HepG2 (cell line): ENCODE results near the gene RAMP3. TPM values are rescaled to one million over a fixed set of nuclear protein-coding genes. Genes with fewer than 3 reads are reported as not detected.
A peak's percentile ranks its signal among the peaks of the same experiment; 100 is the strongest.

Source experiments
- CBX1 ChIP-seq: IDR thresholded peaks from one replicate; pipeline ENCODE4 v1.6.1; 2016; ENCODE audit warnings: antibody characterized with exemption, low read depth
- E2F1 ChIP-seq: sonication (generic); formaldehyde crosslinking; IDR thresholded peaks from 2 replicates; pipeline ENCODE4 v1.5.0; 2020; ENCODE audit warnings: missing genetic modification reagents
- EZH2 ChIP-seq: conservative IDR thresholded peaks from 2 replicates; pipeline ENCODE4 v1.6.1; 2012; ENCODE audit warnings: mild to moderate bottlenecking, low read depth, low read length, moderate library complexity
- FOXP1 ChIP-seq, 2 experiments: fragments of 450-650 bp in 1 of 2; IDR thresholded peaks; 2 replicates each; pipeline ENCODE4 v1.6.1; 2017 to 2018; ENCODE audit warnings: antibody characterized with exemption in 1 of 2
- GZF1 ChIP-seq: sonication (generic); formaldehyde crosslinking; IDR thresholded peaks from 2 replicates; pipeline ENCODE4 v1.5.1; 2020; ENCODE audit warnings: mild to moderate bottlenecking, missing genetic modification reagents
- MAFK ChIP-seq, 2 experiments: IDR thresholded peaks in 1 of 2; conservative IDR thresholded peaks in 1 of 2; 2 replicates each; pipeline ENCODE4 v1.6.1; 2011; ENCODE audit warnings: improper control_type of control experiment in 2 of 2, low read length in 2 of 2
- MBD4 ChIP-seq: IDR thresholded peaks from 2 replicates; pipeline ENCODE4 v1.6.1; 2012; ENCODE audit warnings: low read length, inconsistent platforms, borderline replicate concordance
- MXD1 ChIP-seq: sonication (generic); formaldehyde crosslinking; IDR thresholded peaks from 2 replicates; pipeline ENCODE4 v1.4.0; 2020; ENCODE audit warnings: mild to moderate bottlenecking, missing genetic modification reagents
- PRDM10 ChIP-seq: sonication (generic); formaldehyde crosslinking; IDR thresholded peaks from 2 replicates; pipeline ENCODE4 v1.4.0; 2020; ENCODE audit warnings: low read depth, missing genetic modification reagents
- PRPF4 ChIP-seq: fragments of 200-400 bp; formaldehyde crosslinking; IDR thresholded peaks from 2 replicates; pipeline ENCODE4 v1.6.1; 2016; ENCODE audit warnings: low read length, low read depth; ENCODE audit not compliant: poor library complexity, severe bottlenecking
- RAD51 ChIP-seq: fragments of 450-650 bp; IDR thresholded peaks from 2 replicates; pipeline ENCODE4 v1.6.1; 2016; ENCODE audit warnings: borderline replicate concordance
- SRSF9 ChIP-seq: fragments of 200-400 bp; formaldehyde crosslinking; IDR thresholded peaks from 2 replicates; pipeline ENCODE4 v1.6.1; 2018; ENCODE audit warnings: borderline replicate concordance, mild to moderate bottlenecking, low read depth, low read length; ENCODE audit not compliant: insufficient read depth, poor library complexity, severe bottlenecking
- SRY ChIP-seq: sonication (generic); formaldehyde crosslinking; IDR thresholded peaks from 2 replicates; pipeline ENCODE4 v1.8.0; 2022; ENCODE audit warnings: mild to moderate bottlenecking, missing genetic modification reagents
- ZBED4 ChIP-seq: sonication (generic); formaldehyde crosslinking; IDR thresholded peaks from 2 replicates; pipeline ENCODE4 v1.4.0; 2020; ENCODE audit warnings: missing genetic modification reagents, borderline replicate concordance
- ZNF441 ChIP-seq: sonication (generic); formaldehyde crosslinking; IDR thresholded peaks from 2 replicates; pipeline ENCODE4 v1.7.0; 2021; ENCODE audit warnings: missing genetic modification reagents, borderline replicate concordance
- ZNF468 ChIP-seq: sonication (generic); formaldehyde crosslinking; IDR thresholded peaks from 2 replicates; pipeline ENCODE4 v1.8.0; 2022; ENCODE audit warnings: mild to moderate bottlenecking, moderate library complexity, missing genetic modification reagents
- ZNF766 ChIP-seq: sonication (generic); formaldehyde crosslinking; IDR thresholded peaks from 2 replicates; pipeline ENCODE4 v1.5.0; 2020; ENCODE audit warnings: missing genetic modification reagents, borderline replicate concordance
- ZNF788 ChIP-seq: sonication (generic); formaldehyde crosslinking; IDR thresholded peaks from 2 replicates; pipeline ENCODE4 v1.5.0; 2020; ENCODE audit warnings: mild to moderate bottlenecking, missing genetic modification reagents, borderline replicate concordance
- polyA plus RNA-seq, 8 experiments: library from polyadenylated mRNA; depleted of rRNA in 3 of 8; stranded (reverse) in 7 of 8; unstranded in 1 of 8; fragments of >200 nt; fragmentation: Illumina TruSeq in 4 of 8; extraction: Trizol in 4 of 8; gene quantifications; 2 replicates each; pipeline versions ENCODE4 v1.2.1 to v1.2.3, GENCODE V29; 2011 to 2016; ENCODE audit warnings: low read depth in 4 of 8, missing spikeins in 1 of 8, mixed read lengths in 1 of 8; ENCODE audit not compliant: insufficient read depth in 1 of 8
- total RNA-seq, 5 experiments: library from RNA; depleted of rRNA; stranded (reverse); fragments of >200 nt; fragmentation: Illumina TruSeq; extraction: Trizol; gene quantifications; 2 replicates each; pipeline ENCODE4 v1.2.3, GENCODE V29; 2016; ENCODE audit warnings: low read depth in 1 of 5

Gene RAMP3
- total and polyA plus RNA-seq, 2 of the 13 experiments (the other 11 are each of a cell fraction or from before 2014, with no cell fraction given) = not detected

GRCh38 chr7:45111298-45112223 lies 46.0 kb upstream of the RAMP3 start, which contains the start of gene TBRG4 (continued):
- TF ChIP-seq E2F1 = peak; percentile 80
- TF ChIP-seq FOXP1 (IDR thresholded peaks at IDR 0.05) = no peak
- TF ChIP-seq FOXP1 (CRISPR knock-in tag; IDR thresholded peaks at IDR 0.05) = no peak
- peak; percentile 93 for TF ChIP-seq SRY (CRISPR knock-in tag)
- peak; percentile 99 for TF ChIP-seq MXD1
- TF ChIP-seq MAFK (conservative IDR thresholded peaks at IDR 0.05 in 1 of 2, IDR thresholded peaks at IDR 0.05 in 1 of 2; ENCODE audit: low read length in 2 of 2) = no peak
- TF ChIP-seq CBX1 = peak; percentile 25
- TF ChIP-seq ZNF766 (CRISPR knock-in tag) = no peak
- TF ChIP-seq SRSF9 = no peak
- TF ChIP-seq ZNF441 (CRISPR knock-in tag) = peak; percentile 97
- TF ChIP-seq PRPF4 = peak; percentile 66
- TF ChIP-seq MBD4 = no peak
- no peak for TF ChIP-seq ZNF468 (CRISPR knock-in tag)
- TF ChIP-seq ZNF788 (CRISPR knock-in tag) = peak; percentile 96
- TF ChIP-seq EZH2 = no peak
- peak; percentile 58; the same call in 1 of the 2 replicates for TF ChIP-seq ZBED4
- TF ChIP-seq RAD51 = no peak
- TF ChIP-seq GZF1 (CRISPR knock-in tag) = peak; percentile 52; the same call in 1 of the 2 replicates
- peak; percentile 82 for TF ChIP-seq PRDM10 (CRISPR knock-in tag)
